Endothelial cell of umbilical vein (primary cell): ENCODE results near the gene KIN. TPM values are rescaled to one million over a fixed set of nuclear protein-coding genes. Genes with fewer than 3 reads are reported as not detected.

Source experiments
- BruUV-seq: library from RNA; stranded (reverse); fragments of 400-500 nt; replicated peaks from 2 replicates; lab custom pipeline; 2021; lab: Mats Ljungman, UMichigan
- CTCF ChIA-PET: fragments of 300-600, 350-600 bp; sonication (Branson Sonifier 250); formaldehyde crosslinking; loops from one replicate; lab custom pipeline; 2021; ENCODE audit warnings: antibody characterized with exemption, inconsistent platforms; lab: Charles Lee
- POLR2A ChIA-PET: fragments of 300-600, 350-600 bp; sonication (Branson Sonifier 250); formaldehyde crosslinking; loops from one replicate; lab custom pipeline; 2021; ENCODE audit warnings: antibody characterized with exemption, inconsistent platforms; lab: Charles Lee
- DNase-seq: peaks from one replicate; pipeline ENCODE4 v3.0.0-alpha.2; 2011; ENCODE audit warnings: low read depth, low spot score
- FAIRE-seq: peaks from 2 replicates; lab custom pipeline; 2011; peaks lifted over from hg19 to GRCh38; lab: Jason Lieb, UNC
- H2AFZ ChIP-seq: 2 replicates; pipeline ENCODE4 v1.6.0; 2012; ENCODE audit warnings: low read depth, low read length, control low read depth, inconsistent platforms
- H3K27ac ChIP-seq: 2 replicates; pipeline ENCODE4 v1.5.1; 2011; ENCODE audit warnings: low read depth, mild to moderate bottlenecking, control low read depth, low read length, moderate library complexity; ENCODE audit not compliant: insufficient read depth
- H3K27me3 ChIP-seq, 2 experiments: 2 replicates each; pipeline versions ENCODE4 v1.6.0 to v1.6.1; 2011; ENCODE audit warnings: low read length in 2 of 2, mixed read lengths in 1 of 2; ENCODE audit not compliant: control insufficient read depth in 2 of 2, insufficient read depth in 2 of 2
- H3K36me3 ChIP-seq, 2 experiments: 2 replicates in 1 of 2; 3 replicates in 1 of 2; pipeline ENCODE4 v1.5.1; 2011; ENCODE audit warnings: low read length in 2 of 2, mild to moderate bottlenecking in 1 of 2, moderate library complexity in 1 of 2; ENCODE audit not compliant: control insufficient read depth in 2 of 2, insufficient read depth in 2 of 2; ENCODE audit errors: extremely low read depth in 1 of 2
- H3K4me1 ChIP-seq: 3 replicates; pipeline ENCODE4 v1.5.1; 2011; ENCODE audit warnings: mild to moderate bottlenecking, low read length; ENCODE audit not compliant: control insufficient read depth, insufficient read depth; ENCODE audit errors: extremely low read depth
- H3K4me2 ChIP-seq: 2 replicates; pipeline ENCODE4 v1.6.1; 2011; ENCODE audit warnings: low read length, control low read depth, mixed read lengths; ENCODE audit not compliant: insufficient read depth
- H3K4me3 ChIP-seq, 3 experiments: fragments of 200-600 bp in 1 of 3; sonication (generic), shearing (Covaris generic) in 1 of 3; replicated peaks in 1 of 3; 2 replicates each; pipeline ENCODE4 v1.5.1; 2011 to 2016; ENCODE audit warnings: control low read depth in 3 of 3, low read length in 3 of 3, mild to moderate bottlenecking in 2 of 3, inconsistent platforms in 1 of 3, low read depth in 1 of 3, moderate library complexity in 1 of 3; ENCODE audit not compliant: insufficient read depth in 1 of 3
- H3K79me2 ChIP-seq: 2 replicates; pipeline ENCODE4 v1.6.0; 2012; ENCODE audit warnings: low read length, inconsistent platforms; ENCODE audit not compliant: control insufficient read depth, insufficient read depth
- H3K9ac ChIP-seq: replicated peaks from 2 replicates; pipeline ENCODE3; 2011; ENCODE audit warnings: low read length, control low read depth; ENCODE audit not compliant: insufficient read depth; ENCODE audit errors: extremely low read depth
- H3K9me1 ChIP-seq: replicated peaks from 3 replicates; pipeline ENCODE4 v1.6.0; 2011; ENCODE audit warnings: mild to moderate bottlenecking, low read length; ENCODE audit not compliant: control insufficient read depth, insufficient read depth; ENCODE audit errors: extremely low read depth
- H3K9me3 ChIP-seq: replicated peaks from 2 replicates; pipeline ENCODE4 v1.5.1; 2012; ENCODE audit warnings: low read length, inconsistent platforms; ENCODE audit not compliant: control insufficient read depth, insufficient read depth
- H4K20me1 ChIP-seq: replicated peaks from 2 replicates; pipeline ENCODE3; 2011; ENCODE audit warnings: mild to moderate bottlenecking, low read length; ENCODE audit not compliant: control insufficient read depth, insufficient read depth; ENCODE audit errors: extremely low read depth
- EZH2 ChIP-seq: IDR thresholded peaks from 2 replicates; pipeline ENCODE4 v1.6.1; 2012; ENCODE audit warnings: borderline replicate concordance, low read depth, mild to moderate bottlenecking, moderate library complexity, low read length, inconsistent platforms; ENCODE audit not compliant: severe bottlenecking
- FOS ChIP-seq: IDR thresholded peaks from 2 replicates; pipeline ENCODE4 v1.6.1; 2011; ENCODE audit warnings: mild to moderate bottlenecking, low read length, moderate library complexity, borderline replicate concordance; ENCODE audit not compliant: insufficient read depth
- GATA2 ChIP-seq: IDR thresholded peaks from 2 replicates; pipeline ENCODE4 v1.7.0; 2011; ENCODE audit warnings: low read depth, mild to moderate bottlenecking, moderate library complexity, mixed read lengths, low read length; ENCODE audit not compliant: insufficient read length, insufficient read depth
- JUN ChIP-seq: IDR thresholded peaks from 2 replicates; pipeline ENCODE4 v1.6.1; 2011; ENCODE audit warnings: borderline replicate concordance, low read depth; ENCODE audit not compliant: insufficient read length, insufficient read depth
- MYC ChIP-seq: IDR thresholded peaks from one replicate; pipeline ENCODE4 v1.6.1; 2011; ENCODE audit warnings: mild to moderate bottlenecking, low read depth, low read length
- POLR2A ChIP-seq: IDR thresholded peaks from 2 replicates; pipeline ENCODE4 v1.6.1; 2012; ENCODE audit warnings: low read depth, mild to moderate bottlenecking, control low read depth, low read length
- POLR2AphosphoS5 ChIP-seq: IDR thresholded peaks from 2 replicates; pipeline ENCODE4 v1.6.1; 2012; ENCODE audit warnings: low read depth, mild to moderate bottlenecking, control low read depth, low read length, moderate library complexity; ENCODE audit not compliant: insufficient read depth
- dilution Hi-C: fragments of 300-500 bp; cut with MboI; formaldehyde crosslinking; loops from one replicate; pipeline ENCODE4 v1.15.0; 2019; ENCODE audit warnings: low sequenced_read_pairs; ENCODE audit not compliant: extremely low pct_ligation_motif_present
- intact Hi-C: fragments of 100-400 bp; cut with micrococcal nuclease; formaldehyde crosslinking; loops from one replicate; pipeline ENCODE4 v1.10.0; 2022
- polyA plus RNA-seq, 4 experiments: library from polyadenylated mRNA; depleted of rRNA in 3 of 4; stranded (reverse) in 3 of 4; unstranded in 1 of 4; fragments of >200 nt; gene quantifications; 2 replicates each; pipeline versions ENCODE4 v1.2.1 to v1.2.3, GENCODE V29; 2011 to 2012; ENCODE audit warnings: missing spikeins in 1 of 4
- total RNA-seq: library from RNA; stranded (reverse); gene quantifications from 2 replicates; pipeline ENCODE4 v1.2.3, GENCODE V29; 2021
- TF ChIP-seq, protein P1 (sequence below), 2 donors: IDR thresholded peaks; 1 replicate in 1 of 2; 2 replicates in 1 of 2; pipeline ENCODE4 v1.5.1; 2011; ENCODE audit warnings: low read length in 2 of 2, mild to moderate bottlenecking in 2 of 2, moderate library complexity in 2 of 2, control low read depth in 1 of 2, inconsistent platforms in 1 of 2, low read depth in 1 of 2; ENCODE audit not compliant: insufficient read depth in 1 of 2; ENCODE audit errors: extremely low read depth in 1 of 2
- TF ChIP-seq, protein P2 (sequence below): IDR thresholded peaks from 2 replicates; pipeline ENCODE4 v1.6.1; 2011; ENCODE audit not compliant: insufficient read depth, insufficient read length

Gene KIN
- total and polyA plus RNA-seq, 2 donors (not counting 3 experiments of a cell fraction or from before 2014, with no cell fraction given), result 2.6 to 14.4 TPM

- Histone ChIP-seq H3K4me2 (no peak overlapping the region), H3K9me1 (no peaks in the 10 kb centered on the region), H2AFZ (no peak overlapping the region), H3K36me3 (no peaks in the 10 kb centered on the region), H3K79me2 (no peaks in the 10 kb centered on the region), H3K9me3 (no peaks in the 10 kb centered on the region), H3K27me3 (no peaks in the 10 kb centered on the region), H3K4me1 (no peaks in the 10 kb centered on the region), H4K20me1 (no peaks in the 10 kb centered on the region), H3K27ac (no peak overlapping the region), H3K9ac (no peak overlapping the region), H3K4me3 (no peak overlapping the region)
- POLR2A ChIA-PET, result no interaction called here
- intact Hi-C loops, result no loop called here
- CTCF ChIA-PET, result interaction anchor here (1.2 to 1.4 kb wide), 2 partner anchors 17 to 213 kb away, joined by 3 to 4 read pairs; no protein-coding TSS in a partner anchor
- no TSS peak for BruUV-seq
- dilution Hi-C loops, result no loop called here
- DNase-seq (no peak), FAIRE-seq (no peak)
- TF ChIP-seq EZH2 (no peak), FOS (no peak), MYC (no peak), POLR2AphosphoS5 (no peak), JUN (no peak), POLR2A (no peak), GATA2 (no peak)
- TF ChIP-seq, protein P1, sequence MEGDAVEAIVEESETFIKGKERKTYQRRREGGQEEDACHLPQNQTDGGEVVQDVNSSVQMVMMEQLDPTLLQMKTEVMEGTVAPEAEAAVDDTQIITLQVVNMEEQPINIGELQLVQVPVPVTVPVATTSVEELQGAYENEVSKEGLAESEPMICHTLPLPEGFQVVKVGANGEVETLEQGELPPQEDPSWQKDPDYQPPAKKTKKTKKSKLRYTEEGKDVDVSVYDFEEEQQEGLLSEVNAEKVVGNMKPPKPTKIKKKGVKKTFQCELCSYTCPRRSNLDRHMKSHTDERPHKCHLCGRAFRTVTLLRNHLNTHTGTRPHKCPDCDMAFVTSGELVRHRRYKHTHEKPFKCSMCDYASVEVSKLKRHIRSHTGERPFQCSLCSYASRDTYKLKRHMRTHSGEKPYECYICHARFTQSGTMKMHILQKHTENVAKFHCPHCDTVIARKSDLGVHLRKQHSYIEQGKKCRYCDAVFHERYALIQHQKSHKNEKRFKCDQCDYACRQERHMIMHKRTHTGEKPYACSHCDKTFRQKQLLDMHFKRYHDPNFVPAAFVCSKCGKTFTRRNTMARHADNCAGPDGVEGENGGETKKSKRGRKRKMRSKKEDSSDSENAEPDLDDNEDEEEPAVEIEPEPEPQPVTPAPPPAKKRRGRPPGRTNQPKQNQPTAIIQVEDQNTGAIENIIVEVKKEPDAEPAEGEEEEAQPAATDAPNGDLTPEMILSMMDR (IDR thresholded peaks at IDR 0.05; ENCODE audit: extremely low read depth in 1 of 2, insufficient read depth in 1 of 2, low read depth in 1 of 2, low read length in 2 of 2), result no peak
- TF ChIP-seq, protein P2, sequence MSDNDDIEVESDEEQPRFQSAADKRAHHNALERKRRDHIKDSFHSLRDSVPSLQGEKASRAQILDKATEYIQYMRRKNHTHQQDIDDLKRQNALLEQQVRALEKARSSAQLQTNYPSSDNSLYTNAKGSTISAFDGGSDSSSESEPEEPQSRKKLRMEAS, result no peak
Observed at GRCh38 chr10:7738536-7739407, 49.0 kb downstream of the KIN start.
